ENCODE measurements around the gene ADAMTS14. TPM values are rescaled to one million over a fixed set of nuclear protein-coding genes. Genes with fewer than 3 reads are reported as not detected.

The ADAMTS14 gene
- total RNA-seq, 1 donor from 2014 or later = 2.9 TPM

- DNase-seq (ENCODE audit: low spot score) = no peak
These were observed 111.7 kb downstream of the ADAMTS14 start for GRCh38 chr10:70784016-70784415.

GRCh38 chr10:70784471-70784870 is 112.2 kb downstream of the ADAMTS14 start:
- DNase-seq (ENCODE audit: low spot score) = peak; percentile 26

- no peak for DNase-seq (ENCODE audit: low spot score)
These were observed 112.9 kb downstream of the ADAMTS14 start, which contains the start of gene TBATA for GRCh38 chr10:70785190-70785589. Gene TBATA (minus strand): TSS chr10:70785377. CDS start chr10:70783379, 1,998 bp downstream.

GRCh38 chr10:70786799-70787415 is 114.6 kb downstream of the ADAMTS14 start:
- no peak for DNase-seq (ENCODE audit: low spot score)

- no peak for DNase-seq (ENCODE audit: low spot score)
These were observed 119.2 kb downstream of the ADAMTS14 start for GRCh38 chr10:70791386-70792039.

GRCh38 chr10:70795613-70796012 is 123.3 kb downstream of the ADAMTS14 start:
- DNase-seq (ENCODE audit: low spot score) = no peak

- no peak for DNase-seq (ENCODE audit: low spot score)
These were observed 125.5 kb downstream of the ADAMTS14 start for GRCh38 chr10:70797840-70798239.

- no peak for DNase-seq (ENCODE audit: low spot score)
These were observed 126.8 kb downstream of the ADAMTS14 start for GRCh38 chr10:70799124-70799523.

GRCh38 chr10:70801854-70802253 is 129.5 kb downstream of the ADAMTS14 start:
- DNase-seq (ENCODE audit: low spot score) = no peak

GRCh38 chr10:70803775-70804420 is 131.6 kb downstream of the ADAMTS14 start:
- DNase-seq (ENCODE audit: low spot score) = no peak

GRCh38 chr10:70804421-70804808 is 132.1 kb downstream of the ADAMTS14 start:
- no peak for DNase-seq (ENCODE audit: low spot score)

- no peak for DNase-seq (ENCODE audit: low spot score)
These were observed 133.4 kb downstream of the ADAMTS14 start for GRCh38 chr10:70805619-70806215.

- DNase-seq (ENCODE audit: low spot score) = no peak
These were observed 134.5 kb downstream of the ADAMTS14 start for GRCh38 chr10:70806841-70807240.

GRCh38 chr10:70807556-70807955 is 135.2 kb downstream of the ADAMTS14 start:
- DNase-seq (ENCODE audit: low spot score) = no peak

GRCh38 chr10:70809011-70809611 is 136.8 kb downstream of the ADAMTS14 start:
- no peak for DNase-seq (ENCODE audit: low spot score)

- DNase-seq (ENCODE audit: low spot score) = no peak
These were observed 137.4 kb downstream of the ADAMTS14 start for GRCh38 chr10:70809726-70810125.

- DNase-seq (ENCODE audit: low spot score) = no peak
These were observed 138.7 kb downstream of the ADAMTS14 start for GRCh38 chr10:70810967-70811366.

GRCh38 chr10:70811881-70812280 is 139.6 kb downstream of the ADAMTS14 start:
- DNase-seq (ENCODE audit: low spot score) = no peak

Data from umbilical cord (tissue), 2 donors.